HepG2 (cell line): Measurements from ENCODE around the gene BCL2L2. TPM values are rescaled to one million over a fixed set of nuclear protein-coding genes. Genes with fewer than 3 reads are reported as not detected.

Experiments
- AGO1 ChIP-seq: fragments of 200-400 bp; formaldehyde crosslinking; IDR thresholded peaks from 2 replicates; pipeline ENCODE4 v1.6.1; 2017; ENCODE audit warnings: mild to moderate bottlenecking, low read depth, low read length, moderate library complexity; ENCODE audit not compliant: poor library complexity, severe bottlenecking
- BRCA1 ChIP-seq: sonication (generic); formaldehyde crosslinking; IDR thresholded peaks from 2 replicates; pipeline ENCODE4 v1.4.0; 2020; ENCODE audit warnings: missing genetic modification reagents
- DPF2 ChIP-seq: sonication (generic); formaldehyde crosslinking; IDR thresholded peaks from 2 replicates; pipeline ENCODE4 v1.4.0; 2020; ENCODE audit warnings: mild to moderate bottlenecking, low read depth, missing genetic modification reagents, borderline replicate concordance
- GMEB1 ChIP-seq: sonication (generic); formaldehyde crosslinking; IDR thresholded peaks from 2 replicates; pipeline ENCODE4 v1.5.1; 2020; ENCODE audit warnings: missing genetic modification reagents, mild to moderate bottlenecking, borderline replicate concordance
- GTF3A ChIP-seq: sonication (generic); formaldehyde crosslinking; conservative IDR thresholded peaks from 2 replicates; pipeline ENCODE4 v1.4.0; 2020; ENCODE audit warnings: mild to moderate bottlenecking, missing genetic modification reagents
- HOMEZ ChIP-seq: IDR thresholded peaks from 2 replicates; pipeline ENCODE4 v1.6.1; 2016; ENCODE audit warnings: low read depth
- NFKBIZ ChIP-seq: IDR thresholded peaks from 2 replicates; pipeline ENCODE4 v1.6.1; 2018; ENCODE audit warnings: missing genetic modification reagents, missing compliant biosample characterization
- NFYB ChIP-seq: sonication (generic); formaldehyde crosslinking; IDR thresholded peaks from 2 replicates; pipeline ENCODE4 v1.4.0; 2020; ENCODE audit warnings: missing genetic modification reagents
- SMC3 ChIP-seq: IDR thresholded peaks from 2 replicates; pipeline ENCODE4 v1.6.1; 2011; ENCODE audit warnings: low read length, improper control_type of control experiment
- SPEN ChIP-seq: sonication (generic); formaldehyde crosslinking; IDR thresholded peaks from 2 replicates; pipeline ENCODE4 v1.5.1; 2020; ENCODE audit warnings: low read depth, mild to moderate bottlenecking, missing genetic modification reagents
- THRA ChIP-seq: sonication (generic); formaldehyde crosslinking; IDR thresholded peaks from 2 replicates; pipeline ENCODE4 v1.4.0; 2020; ENCODE audit warnings: missing genetic modification reagents, borderline replicate concordance
- TP53 ChIP-seq: sonication (generic); formaldehyde crosslinking; conservative IDR thresholded peaks from 2 replicates; pipeline ENCODE4 v1.4.0; 2020; ENCODE audit warnings: missing genetic modification reagents
- TSC22D2 ChIP-seq: sonication (generic); formaldehyde crosslinking; IDR thresholded peaks from 2 replicates; pipeline ENCODE4 v1.5.1; 2020; ENCODE audit warnings: missing genetic modification reagents, mild to moderate bottlenecking, borderline replicate concordance
- XRCC5 ChIP-seq: fragments of 200-400 bp; formaldehyde crosslinking; optimal IDR thresholded peaks from 2 replicates; pipeline ENCODE3; 2017; ENCODE audit warnings: mild to moderate bottlenecking, low read length
- ZGPAT ChIP-seq: IDR thresholded peaks from 2 replicates; pipeline ENCODE4 v1.6.1; 2016; ENCODE audit warnings: mild to moderate bottlenecking
- ZNF225 ChIP-seq: sonication (generic); formaldehyde crosslinking; IDR thresholded peaks from 2 replicates; pipeline ENCODE4 v1.4.0; 2020; ENCODE audit warnings: mild to moderate bottlenecking, missing genetic modification reagents
- ZNF276 ChIP-seq: sonication (generic); formaldehyde crosslinking; IDR thresholded peaks from 2 replicates; pipeline ENCODE4 v1.4.0; 2020; ENCODE audit warnings: mild to moderate bottlenecking, low read depth, missing genetic modification reagents
- ZNF335 ChIP-seq: sonication (generic); formaldehyde crosslinking; IDR thresholded peaks from 2 replicates; pipeline ENCODE4 v1.4.0; 2020; ENCODE audit warnings: missing genetic modification reagents
- ZNF878 ChIP-seq: sonication (generic); formaldehyde crosslinking; IDR thresholded peaks from 2 replicates; pipeline ENCODE4 v1.8.1; 2023; ENCODE audit warnings: mild to moderate bottlenecking, missing genetic modification reagents, moderate library complexity
- polyA plus RNA-seq, 8 experiments: library from polyadenylated mRNA; depleted of rRNA in 3 of 8; stranded (reverse) in 7 of 8; unstranded in 1 of 8; fragments of >200 nt; fragmentation: Illumina TruSeq in 4 of 8; extraction: Trizol in 4 of 8; gene quantifications; 2 replicates each; pipeline versions ENCODE4 v1.2.1 to v1.2.3, GENCODE V29; 2011 to 2016; ENCODE audit warnings: low read depth in 4 of 8, missing spikeins in 1 of 8, mixed read lengths in 1 of 8; ENCODE audit not compliant: insufficient read depth in 1 of 8
- total RNA-seq, 5 experiments: library from RNA; depleted of rRNA; stranded (reverse); fragments of >200 nt; fragmentation: Illumina TruSeq; extraction: Trizol; gene quantifications; 2 replicates each; pipeline ENCODE4 v1.2.3, GENCODE V29; 2016; ENCODE audit warnings: low read depth in 1 of 5

BCL2L2 gene
- total and polyA plus RNA-seq, 2 of the 13 experiments (the other 11 are each of a cell fraction or from before 2014, with no cell fraction given), result 28.1 to 49.8 TPM

- peak; percentile 92 for TF ChIP-seq BRCA1 (CRISPR knock-in tag)
- peak; percentile 99 for TF ChIP-seq ZNF225 (CRISPR knock-in tag)
- TF ChIP-seq THRA (CRISPR knock-in tag), result peak; percentile 74
- peak; percentile 94 for TF ChIP-seq AGO1
- TF ChIP-seq XRCC5, result peak; percentile 98
- peak; percentile 67 for TF ChIP-seq NFYB (CRISPR knock-in tag)
- peak; percentile 14; the same call in 1 of the 2 replicates for TF ChIP-seq SMC3
- TF ChIP-seq NFKBIZ (CRISPR knock-in tag), result peak; percentile 41; the same call in 1 of the 2 replicates
- TF ChIP-seq ZNF335 (CRISPR knock-in tag), result peak; percentile 83; the same call in 1 of the 2 replicates
- peak; percentile 48; the same call in 1 of the 2 replicates for TF ChIP-seq TP53 (CRISPR knock-in tag)
- peak; percentile 94 for TF ChIP-seq GTF3A
- TF ChIP-seq ZGPAT (CRISPR knock-in tag), result peak; percentile 99
- no peak for TF ChIP-seq ZNF878 (CRISPR knock-in tag)
- peak; percentile 98 for TF ChIP-seq SPEN
- peak; percentile 80; the same call in 1 of the 2 replicates for TF ChIP-seq HOMEZ
- peak; percentile 88 for TF ChIP-seq ZNF276 (CRISPR knock-in tag)
- TF ChIP-seq DPF2, result no peak
- peak; percentile 92 for TF ChIP-seq GMEB1 (CRISPR knock-in tag)
- no peak for TF ChIP-seq TSC22D2 (CRISPR knock-in tag)
These were observed at the start of gene BCL2L2 (continued) for GRCh38 chr14:23306412-23307145.
